ENCODE data around the gene FCHSD2.
"Not testable (repeated sequence)": the region's sequence is repeated elsewhere in the genome, so short reads cannot be mapped to it uniquely, and the experiment has no call there.

DNA sequence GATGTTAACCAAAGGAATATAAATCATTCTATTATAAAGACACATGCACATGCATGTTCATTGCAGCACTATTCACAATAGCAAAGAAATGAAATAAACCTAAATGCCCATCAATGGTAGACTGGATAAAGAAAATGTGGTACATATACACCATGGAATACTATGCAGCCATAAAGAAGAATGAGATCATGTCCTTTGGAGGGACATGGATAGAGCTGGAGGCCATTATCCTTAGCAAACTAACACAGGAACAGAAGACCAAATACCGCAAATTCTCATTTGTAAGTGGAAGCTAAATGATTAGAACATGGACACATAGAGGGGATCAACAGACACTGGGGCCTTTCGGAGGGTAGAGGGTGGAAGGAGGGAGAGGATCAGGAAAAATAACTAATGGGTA is 283.9 kb downstream of the FCHSD2 start:
- not testable (repeated sequence) for TF ChIP-seq EZH2 (IDR thresholded peaks at IDR 0.05; ENCODE audit: low read length)
- TF ChIP-seq, protein P1, sequence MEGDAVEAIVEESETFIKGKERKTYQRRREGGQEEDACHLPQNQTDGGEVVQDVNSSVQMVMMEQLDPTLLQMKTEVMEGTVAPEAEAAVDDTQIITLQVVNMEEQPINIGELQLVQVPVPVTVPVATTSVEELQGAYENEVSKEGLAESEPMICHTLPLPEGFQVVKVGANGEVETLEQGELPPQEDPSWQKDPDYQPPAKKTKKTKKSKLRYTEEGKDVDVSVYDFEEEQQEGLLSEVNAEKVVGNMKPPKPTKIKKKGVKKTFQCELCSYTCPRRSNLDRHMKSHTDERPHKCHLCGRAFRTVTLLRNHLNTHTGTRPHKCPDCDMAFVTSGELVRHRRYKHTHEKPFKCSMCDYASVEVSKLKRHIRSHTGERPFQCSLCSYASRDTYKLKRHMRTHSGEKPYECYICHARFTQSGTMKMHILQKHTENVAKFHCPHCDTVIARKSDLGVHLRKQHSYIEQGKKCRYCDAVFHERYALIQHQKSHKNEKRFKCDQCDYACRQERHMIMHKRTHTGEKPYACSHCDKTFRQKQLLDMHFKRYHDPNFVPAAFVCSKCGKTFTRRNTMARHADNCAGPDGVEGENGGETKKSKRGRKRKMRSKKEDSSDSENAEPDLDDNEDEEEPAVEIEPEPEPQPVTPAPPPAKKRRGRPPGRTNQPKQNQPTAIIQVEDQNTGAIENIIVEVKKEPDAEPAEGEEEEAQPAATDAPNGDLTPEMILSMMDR (optimal IDR thresholded peaks at IDR 0.05 in 1 of 3, IDR thresholded peaks at IDR 0.05 in 1 of 3, conservative IDR thresholded peaks at IDR 0.05 in 1 of 3; ENCODE audit: extremely low read depth in 1 of 3, insufficient read depth in 2 of 3, low read length in 3 of 3) = not testable (repeated sequence)
